Natural killer cell (primary cell): ENCODE results near the gene HSD17B12. TPM values are rescaled to one million over a fixed set of nuclear protein-coding genes. Genes with fewer than 3 reads are reported as not detected.

Experiments used
- ATAC-seq, 3 donors: fragments of 150-1000 bp in 2 of 3; fragments of 200-7000 bp in 1 of 3; cut with Tn5 transposase; 1 replicate in 1 of 3; 2 replicates in 2 of 3; pipeline ENCODE4 v1.10.0; 2021; ENCODE audit warnings: mild to moderate bottlenecking in 2 of 3, moderate library complexity in 2 of 3
- DNase-seq, 2 donors: peaks; one replicate each; pipeline versions ENCODE4 v3.0.0 to v3.0.0-alpha.2; 2013 to 2021; ENCODE audit warnings: mixed read lengths in 1 of 2
- H3K27ac ChIP-seq: one replicate; pipeline ENCODE4 v1.5.1; 2013; ENCODE audit warnings: mild to moderate bottlenecking, low read length
- H3K27me3 ChIP-seq: one replicate; pipeline ENCODE4 v1.6.1; 2013; ENCODE audit warnings: low read length; ENCODE audit not compliant: control insufficient read depth, insufficient read depth
- H3K36me3 ChIP-seq: one replicate; pipeline ENCODE4 v1.6.1; 2013; ENCODE audit warnings: low read length; ENCODE audit not compliant: control insufficient read depth, insufficient read depth
- H3K4me1 ChIP-seq: one replicate; pipeline ENCODE4 v1.6.1; 2013; ENCODE audit warnings: low read length; ENCODE audit not compliant: control insufficient read depth, insufficient read depth
- H3K4me3 ChIP-seq: one replicate; pipeline ENCODE4 v1.5.1; 2013; ENCODE audit warnings: low read length
- H3K9me3 ChIP-seq: one replicate; pipeline ENCODE4 v1.6.1; 2013; ENCODE audit warnings: low read length; ENCODE audit not compliant: control insufficient read depth, insufficient read depth
- H3K27ac Mint-ChIP-seq, 2 donors: one replicate each; pipeline ENCODE4 v1.8.0; 2022; ENCODE audit warnings: mild to moderate bottlenecking in 2 of 2, mixed read lengths in 2 of 2, moderate library complexity in 1 of 2
- H3K27me3 Mint-ChIP-seq, 2 donors: one replicate each; pipeline ENCODE4 v1.8.0; 2022; ENCODE audit warnings: low read depth in 2 of 2, mixed read lengths in 2 of 2
- H3K36me3 Mint-ChIP-seq: one replicate; pipeline ENCODE4 v1.8.0; 2022; ENCODE audit warnings: mixed read lengths
- H3K4me1 Mint-ChIP-seq, 2 donors: one replicate each; pipeline ENCODE4 v1.8.0; 2022; ENCODE audit warnings: mixed read lengths in 2 of 2
- H3K4me3 Mint-ChIP-seq: one replicate; pipeline ENCODE4 v1.8.0; 2022; ENCODE audit warnings: mild to moderate bottlenecking, moderate library complexity, mixed read lengths
- H3K9me3 Mint-ChIP-seq, 2 donors: one replicate each; pipeline ENCODE4 v1.8.0; 2022; ENCODE audit warnings: mixed read lengths in 2 of 2
- CTCF ChIP-seq: fragments of 200-600 bp; IDR thresholded peaks from one replicate; pipeline ENCODE4 v1.8.0; 2022; ENCODE audit warnings: antibody characterized with exemption
- WGBS: methylation state at CpG from one replicate; pipeline ENCODE4 v1.1.7; 2013; ENCODE audit warnings: missing lambda C conversion rate; ENCODE audit not compliant: insufficient coverage; 5-methylcytosine and 5-hydroxymethylcytosine counted together
- intact Hi-C: fragments of 100-400 bp; cut with micrococcal nuclease; formaldehyde crosslinking; loops from one replicate; pipeline ENCODE4 v1.14.2; 2022
- total RNA-seq, 4 donors: library from RNA; stranded (reverse); fragments of 120-200 nt in 1 of 4; gene quantifications; one replicate each; pipeline versions ENCODE4 v1.2.3 to v1.2.4, GENCODE V29; 2013 to 2022

HSD17B12 gene
- total RNA-seq, 3 donors from 2014 or later (not counting 1 experiment from before 2014, with no cell fraction given), result 21.0 to 26.3 (median 26.1) TPM

GRCh38 chr11:43687120-43687791 is 6.7 kb downstream of the HSD17B12 start:
- H3K9me3 Mint-ChIP-seq, result no peaks in the 10 kb centered on the region
- Histone ChIP-seq H3K27ac (no peak overlapping the region), H3K36me3 (no peaks in the 10 kb centered on the region), H3K4me3 (no peak overlapping the region), H3K27me3 (no peaks in the 10 kb centered on the region), H3K9me3 (no peaks in the 10 kb centered on the region), H3K4me1 (no peaks in the 10 kb centered on the region)
- DNase-seq, result no peak
- H3K27me3 Mint-ChIP-seq, result no peaks in the 10 kb centered on the region
- H3K4me3 Mint-ChIP-seq, result no peak overlapping the region
- H3K27ac Mint-ChIP-seq, result no peak overlapping the region
- no peak for ATAC-seq
- H3K36me3 Mint-ChIP-seq, result no peaks in the 10 kb centered on the region
- no peak for TF ChIP-seq CTCF
- 85% methylated on average over 3 of the region's 3 CpGs for WGBS
- H3K4me1 Mint-ChIP-seq, result peaks cover 18 to 30% of the 10 kb centered on the region in 2 donors
- intact Hi-C loops, result no loop called here

- Histone ChIP-seq H3K9me3 (no peaks in the 10 kb centered on the region), H3K36me3 (no peaks in the 10 kb centered on the region), H3K4me3 (no peak overlapping the region), H3K4me1 (no peaks in the 10 kb centered on the region), H3K27me3 (no peaks in the 10 kb centered on the region), H3K27ac (no peak overlapping the region)
- Mint-ChIP-seq H3K4me3 (no peak overlapping the region), H3K27me3 (no peaks in the 10 kb centered on the region), H3K27ac (no peak overlapping the region), H3K4me1 (peaks cover 18 to 30% of the 10 kb centered on the region in 2 donors), H3K36me3 (no peaks in the 10 kb centered on the region), H3K9me3 (no peaks in the 10 kb centered on the region)
- intact Hi-C loops, result no loop called here
- TF ChIP-seq CTCF, result no peak
- WGBS, result 73% methylated on average over 4 of the region's 4 CpGs
- DNase-seq (no peak), ATAC-seq (no peak)
These were observed 7.9 kb downstream of the HSD17B12 start for GRCh38 chr11:43688394-43688793.

GRCh38 chr11:43689167-43689566 is 8.6 kb downstream of the HSD17B12 start:
- Histone ChIP-seq H3K4me3 (no peak overlapping the region), H3K4me1 (no peaks in the 10 kb centered on the region), H3K9me3 (no peaks in the 10 kb centered on the region), H3K27me3 (no peaks in the 10 kb centered on the region), H3K36me3 (no peaks in the 10 kb centered on the region), H3K27ac (no peak overlapping the region)
- no peak for DNase-seq
- Mint-ChIP-seq H3K4me1 (peaks cover 15 to 30% of the 10 kb centered on the region in 2 donors), H3K36me3 (no peaks in the 10 kb centered on the region), H3K27ac (no peak overlapping the region), H3K27me3 (no peaks in the 10 kb centered on the region), H3K4me3 (no peak overlapping the region), H3K9me3 (no peaks in the 10 kb centered on the region)
- WGBS, result 50% methylated on average over 1 of the region's 2 CpGs
- intact Hi-C loops, result no loop called here
- TF ChIP-seq CTCF, result no peak
- ATAC-seq, result peak in 1 of 3 donors; percentile 46
